GM21717 (cell line): ENCODE data around the gene FYB1.

Experiments
- ATAC-seq: cut with Tn5 transposase; IDR thresholded peaks from one replicate; pipeline ENCODE4 v1.9.1; 2021; ENCODE audit warnings: mild to moderate bottlenecking, moderate library complexity; ENCODE audit not compliant: unreplicated experiment

FYB1 gene

GRCh38 chr5:39164529-39165402 is 54.6 kb downstream of the FYB1 start:
- no peak for ATAC-seq

DNA sequence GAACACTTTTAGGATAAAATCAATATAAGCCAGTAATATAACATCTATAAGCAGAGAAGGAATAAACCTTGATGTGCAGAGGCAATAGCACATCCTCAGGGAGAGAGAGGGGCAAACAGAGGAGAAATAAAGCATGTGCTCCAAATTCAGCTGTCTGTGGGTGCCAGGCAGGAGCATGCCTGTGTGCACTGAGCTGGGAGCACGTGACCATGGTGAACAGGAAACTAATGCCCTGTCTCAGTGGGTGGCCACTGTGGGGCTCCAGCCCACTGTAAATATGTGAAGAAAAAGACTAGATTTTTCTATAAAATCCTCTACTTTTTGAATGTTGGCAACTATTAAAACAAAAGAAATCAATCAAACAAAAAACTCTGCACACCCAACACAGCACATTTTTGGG is 55.3 kb downstream of the FYB1 start:
- no peak for ATAC-seq

DNA sequence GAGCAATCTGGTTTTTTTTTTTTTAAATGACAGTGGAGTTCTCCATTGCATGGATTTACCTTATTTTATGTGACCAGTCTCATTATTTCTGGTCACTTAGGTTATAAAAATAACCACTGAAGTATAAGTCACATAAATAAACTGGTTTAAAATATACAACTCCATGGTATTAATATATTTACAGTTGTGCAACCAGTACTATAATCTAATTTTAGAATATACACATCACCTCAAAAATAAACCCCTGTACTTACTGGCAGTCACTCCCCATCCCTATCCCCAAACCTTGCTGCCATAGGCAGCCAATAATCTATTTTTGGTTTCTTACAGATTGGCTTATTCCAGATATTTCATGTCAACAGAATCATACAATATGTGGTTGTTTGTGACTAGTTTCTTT is 57.8 kb downstream of the FYB1 start:
- ATAC-seq: no peak

- ATAC-seq: no peak
Measured at GRCh38 chr5:39160576-39161213, 58.7 kb downstream of the FYB1 start.

- no peak for ATAC-seq
Measured at GRCh38 chr5:39159811-39160490, 59.4 kb downstream of the FYB1 start.

DNA sequence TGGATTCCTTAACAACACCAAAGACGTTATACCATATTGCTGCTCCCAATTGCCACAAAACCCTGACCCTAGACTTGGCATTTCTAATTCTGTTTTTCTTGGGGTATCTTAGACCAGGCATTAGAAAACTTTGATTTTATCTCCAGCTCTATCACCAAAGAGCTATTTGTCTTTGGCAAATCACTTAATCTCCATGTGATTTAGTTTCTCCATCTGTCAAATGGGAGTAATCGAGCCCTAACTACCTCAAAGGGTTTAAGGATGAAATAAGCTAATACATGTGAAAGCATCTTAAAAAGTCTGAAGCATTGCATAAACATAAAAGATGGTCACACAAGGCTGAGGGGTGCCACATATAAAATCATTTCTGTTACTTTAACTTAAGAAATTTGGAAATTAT is 60.6 kb downstream of the FYB1 start:
- no peak for ATAC-seq

DNA sequence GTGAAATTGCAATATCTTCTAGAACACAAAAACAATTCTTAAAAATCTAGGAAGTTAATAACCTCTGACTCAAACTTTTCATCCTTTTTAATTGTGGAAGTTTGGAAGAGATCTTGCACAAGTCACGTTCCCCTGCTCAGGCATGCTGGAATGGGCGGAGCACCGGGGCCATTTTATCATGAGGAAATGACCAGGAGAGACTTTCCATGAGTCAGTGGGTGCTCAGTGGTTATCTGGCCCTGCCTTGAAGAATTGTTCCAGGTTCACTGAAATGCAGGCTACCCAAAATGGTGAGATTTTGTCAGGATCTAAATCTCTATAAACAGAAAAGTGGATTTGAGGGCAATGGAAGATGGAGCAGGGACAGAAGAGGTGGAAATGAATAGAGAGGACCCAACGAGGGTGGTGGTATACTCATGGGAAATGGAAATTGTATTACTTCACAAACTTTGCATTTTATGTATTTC is 61.2 kb downstream of the FYB1 start:
- no peak for ATAC-seq

DNA sequence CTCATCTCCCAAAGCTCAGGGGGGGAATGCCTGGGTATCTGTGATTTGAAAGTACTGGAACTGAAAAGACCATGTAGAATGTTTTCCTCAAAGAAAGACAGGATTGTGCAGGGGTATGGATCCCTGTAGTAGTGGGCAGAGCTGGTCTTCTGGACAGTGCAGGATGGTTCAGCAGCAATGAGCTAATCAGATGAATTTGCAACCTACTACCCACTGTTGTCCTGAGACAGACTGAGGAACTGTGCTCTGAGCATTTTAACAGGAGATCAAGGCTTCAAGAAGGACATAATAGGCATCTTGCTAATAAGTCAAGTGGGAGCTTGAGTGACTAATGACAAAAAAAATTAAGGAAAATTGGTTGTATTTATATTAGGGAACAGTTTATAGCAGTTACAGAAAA is 61.7 kb downstream of the FYB1 start:
- ATAC-seq: no peak

GRCh38 chr5:39156082-39156481 is 63.3 kb downstream of the FYB1 start:
- no peak for ATAC-seq

- ATAC-seq: no peak
Measured at GRCh38 chr5:39151745-39152144, 67.6 kb downstream of the FYB1 start.

GRCh38 chr5:39149966-39150365 is 69.4 kb downstream of the FYB1 start:
- no peak for ATAC-seq

DNA sequence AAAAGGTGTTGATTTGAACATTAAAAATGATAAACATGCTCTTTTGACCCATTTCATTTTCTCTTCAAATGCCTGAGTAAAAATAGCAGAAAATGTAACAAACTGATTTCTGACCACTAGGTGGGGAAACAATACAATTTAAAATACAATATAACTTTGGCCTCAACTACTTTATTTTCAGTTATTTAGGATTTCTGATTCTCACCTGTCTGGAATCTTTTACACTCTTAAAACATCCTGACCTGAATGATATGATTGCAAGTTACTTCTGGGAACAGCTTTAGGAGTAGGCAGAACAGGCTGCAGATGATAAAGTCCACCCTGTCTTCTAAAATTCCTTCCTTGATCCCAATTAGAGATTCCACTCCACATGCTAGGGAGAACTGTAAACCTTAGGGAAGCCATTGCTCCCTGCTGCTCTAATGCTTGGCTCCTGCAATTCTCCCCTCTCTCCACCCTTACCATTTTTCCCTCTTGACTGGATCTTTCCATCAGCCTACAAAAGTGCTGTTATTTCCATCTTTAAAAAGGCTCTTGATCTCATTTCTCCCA is 70.3 kb downstream of the FYB1 start:
- no peak for ATAC-seq

DNA sequence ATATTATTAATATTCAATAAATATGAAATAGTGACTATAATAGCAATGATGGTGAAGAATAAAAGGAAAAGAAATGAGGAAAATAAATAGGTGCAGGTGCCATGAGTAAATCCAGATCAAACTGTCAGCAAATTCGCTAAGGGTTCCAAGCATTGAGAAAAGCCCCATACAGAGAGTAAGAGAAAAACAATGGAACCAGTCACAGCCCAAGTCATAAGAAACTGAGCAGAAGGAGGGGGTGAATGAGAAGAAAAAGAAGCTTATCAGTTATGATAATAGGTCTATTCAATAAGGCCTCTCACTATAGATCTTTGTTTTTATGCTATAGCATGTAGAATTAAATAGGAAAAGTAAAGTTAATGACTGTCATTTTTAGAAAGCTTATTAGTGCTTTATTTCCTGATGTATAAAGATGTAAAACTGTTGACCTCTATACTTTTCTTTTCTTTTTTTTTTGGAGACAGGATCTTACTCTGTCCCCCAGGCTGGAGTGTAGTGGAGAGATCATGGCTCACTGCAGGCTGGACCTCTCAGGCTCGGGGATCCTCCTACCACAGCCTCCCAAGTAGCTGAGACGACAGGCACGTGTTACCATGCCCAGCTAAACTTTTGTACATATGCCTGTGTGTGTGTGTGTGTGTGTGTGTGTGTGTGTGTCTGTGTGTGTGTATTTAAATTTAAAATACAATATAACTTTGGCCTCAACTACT is 72.4 kb downstream of the FYB1 start:
- no peak for ATAC-seq

GRCh38 chr5:39143151-39143860 is 76.1 kb downstream of the FYB1 start:
- no peak for ATAC-seq

- no peak for ATAC-seq
Measured at GRCh38 chr5:39140558-39141168, 78.7 kb downstream of the FYB1 start.

- ATAC-seq: no peak
Measured at GRCh38 chr5:39138892-39139291, 80.5 kb downstream of the FYB1 start.

GRCh38 chr5:39137819-39138451 is 81.4 kb downstream of the FYB1 start:
- ATAC-seq: no peak

DNA sequence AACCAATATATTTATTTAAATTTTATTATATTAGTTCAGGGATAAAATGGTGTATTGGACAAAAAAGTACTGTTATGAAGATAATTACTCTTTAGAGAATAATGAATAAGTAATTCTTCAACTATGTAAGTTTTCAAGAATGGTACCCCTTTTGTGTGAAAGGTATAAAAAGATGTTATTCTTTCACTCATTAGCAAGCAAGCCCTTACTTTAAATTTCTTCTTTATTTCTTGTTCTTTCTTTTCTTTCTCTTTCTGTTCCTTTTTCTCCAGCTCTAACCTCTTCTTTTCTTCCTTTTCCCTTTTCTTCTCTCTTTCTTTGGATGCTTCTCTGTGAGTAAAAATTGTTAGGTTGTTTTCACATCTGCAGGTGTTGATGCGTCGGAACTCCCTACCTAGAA is 82.0 kb downstream of the FYB1 start:
- ATAC-seq: no peak

DNA sequence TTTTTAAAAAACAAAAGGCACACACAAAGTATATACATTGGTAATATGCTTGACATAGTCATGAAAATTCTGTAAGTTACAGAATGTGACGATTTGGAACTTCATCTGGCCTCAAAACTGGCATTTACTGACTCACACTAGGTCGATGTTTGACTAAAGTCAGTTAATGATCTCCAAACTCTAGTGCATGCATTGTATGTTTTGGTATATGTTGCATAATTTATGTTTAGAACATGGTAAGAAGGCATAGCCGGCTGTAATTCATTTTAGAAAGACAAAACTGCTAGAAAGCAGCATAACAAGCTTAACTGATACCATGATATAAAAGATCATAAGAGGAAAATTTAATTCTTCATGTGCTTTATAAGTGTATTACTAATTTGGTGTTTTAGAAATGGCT is 86.6 kb downstream of the FYB1 start:
- ATAC-seq: no peak

DNA sequence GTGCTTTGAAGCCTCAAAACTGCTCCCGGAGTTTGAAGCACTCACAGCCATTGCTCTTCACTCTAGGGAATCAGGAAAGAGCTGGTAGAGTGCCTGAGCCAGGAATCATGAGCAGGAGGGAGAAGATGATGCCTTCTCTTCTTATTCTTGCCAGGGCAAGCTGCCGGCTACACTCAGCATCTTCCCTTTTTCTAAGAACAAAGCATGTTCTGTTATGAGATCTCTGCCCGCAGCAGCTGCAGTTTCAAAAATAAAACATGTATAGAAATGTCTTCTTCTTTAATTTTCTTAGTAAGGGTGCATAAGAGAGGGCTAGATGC is 87.3 kb downstream of the FYB1 start:
- ATAC-seq: no peak
